Spleen (tissue), 11 donors: ENCODE measurements around the gene MGAT4A. TPM values are rescaled to one million over a fixed set of nuclear protein-coding genes. Genes with fewer than 3 reads are reported as not detected.

Source experiments
- DNase-seq: peaks from one replicate; pipeline ENCODE4 v3.0.0-alpha.2; 2020
- H3K27ac ChIP-seq, 8 donors: fragments of 200-600 bp; sonication (generic) in 7 of 8; 1 replicate in 4 of 8; 2 replicates in 4 of 8; pipeline versions ENCODE4 v1.5.0 to v1.8.0; 2016 to 2021; ENCODE audit warnings: inconsistent platforms in 4 of 8, mild to moderate bottlenecking in 4 of 8, moderate library complexity in 1 of 8
- H3K27me3 ChIP-seq, 7 donors: fragments of 200-600 bp; sonication (generic) in 6 of 7; replicated peaks in 1 of 7; 1 replicate in 4 of 7; 2 replicates in 3 of 7; pipeline versions ENCODE4 v1.5.0 to v1.8.0; 2016 to 2021; ENCODE audit warnings: inconsistent platforms in 3 of 7, mild to moderate bottlenecking in 1 of 7
- H3K36me3 ChIP-seq, 6 donors: fragments of 200-600 bp; sonication (generic) in 5 of 6; 1 replicate in 4 of 6; 2 replicates in 2 of 6; pipeline versions ENCODE4 v1.5.0 to v1.8.0; 2016 to 2021; ENCODE audit warnings: inconsistent platforms in 2 of 6
- H3K4me1 ChIP-seq, 6 donors: fragments of 200-600 bp; sonication (generic) in 5 of 6; 1 replicate in 3 of 6; 2 replicates in 3 of 6; pipeline versions ENCODE4 v1.5.0 to v1.8.0; 2016 to 2021; ENCODE audit warnings: inconsistent platforms in 3 of 6
- H3K4me3 ChIP-seq, 8 donors: fragments of 200-600 bp; sonication (generic) in 7 of 8; 1 replicate in 4 of 8; 2 replicates in 4 of 8; pipeline versions ENCODE4 v1.5.0 to v1.8.0; 2016 to 2021; ENCODE audit warnings: inconsistent platforms in 4 of 8, mild to moderate bottlenecking in 4 of 8, moderate library complexity in 2 of 8
- H3K9me3 ChIP-seq, 8 donors: fragments of 200-600 bp; sonication (generic) in 7 of 8; 1 replicate in 4 of 8; 2 replicates in 4 of 8; pipeline versions ENCODE4 v1.5.0 to v1.8.0; 2016 to 2021; ENCODE audit warnings: inconsistent platforms in 4 of 8
- POLR2A ChIP-seq, 3 donors: fragments of 450-650 bp; IDR thresholded peaks; one replicate each; pipeline ENCODE4 v1.5.1; 2017; ENCODE audit warnings: antibody characterized with exemption in 3 of 3, mild to moderate bottlenecking in 1 of 3
- POLR2AphosphoS5 ChIP-seq, 3 donors: sonication (generic); formaldehyde crosslinking; IDR thresholded peaks; one replicate each; pipeline ENCODE4 v1.5.1; 2017; ENCODE audit warnings: antibody characterized with exemption in 3 of 3
- WGBS, 5 donors: extraction: QIAGEN DNeasy Blood & Tissue Kit in 3 of 5; methylation state at CpG; one replicate each; pipeline versions ENCODE4 v1.1.5 to v1.1.7; 2013 to 2018; 5-methylcytosine and 5-hydroxymethylcytosine counted together
- intact Hi-C: fragments of 100-400 bp; cut with DNase I; formaldehyde crosslinking; loops from one replicate; pipeline ENCODE4 v1.15.0; 2023; ENCODE audit warnings: low total_unique reads
- polyA plus RNA-seq, 3 donors: library from polyadenylated mRNA; stranded (reverse); fragments of 200-250 nt; gene quantifications; one replicate each; pipeline ENCODE4 v1.2.1, GENCODE V29; 2013
- total RNA-seq, 7 donors: library from RNA; depleted of rRNA in 3 of 7; stranded (reverse); fragments of >200 nt in 3 of 7; fragmentation: NEBNext Ultra II Directional in 4 of 7; extraction: Animal tissue kit (Norgen Biotek cat#: 25700) in 4 of 7; gene quantifications; one replicate each; pipeline versions ENCODE4 v1.1.0 to v1.2.1, GENCODE V29; 2016 to 2021
- TF ChIP-seq, protein P1 (sequence below), 11 experiments: fragments of 200-600 bp in 7 of 11; fragments of 450-650 bp in 4 of 11; sonication (generic) in 4 of 11; IDR thresholded peaks in 8 of 11; conservative IDR thresholded peaks in 3 of 11; 1 replicate in 7 of 11; 2 replicates in 4 of 11; pipeline versions ENCODE4 v1.4.0 to v1.8.0; 2016 to 2021; ENCODE audit warnings: antibody characterized with exemption in 11 of 11, inconsistent platforms in 4 of 11, mild to moderate bottlenecking in 1 of 11
- donor health status: healthy with polysubstance abuse.
- donor health status: DM: no; HTN: no; CAD: no; lungs with moderate emphysema.
- donor health status: DM: no; HTN: no; CAD: no.
- donor health status: Bipolar disorder and iron deficiency.
- donor health status: healthy.
- donor health status: DM: no; HTN: no; CAD: no.
- donor health status: DM: yes; HTN: yes; CAD: no.

The MGAT4A gene
- total and polyA plus RNA-seq, 10 donors: 5.7 to 45.9 (median 31.5) TPM

DNA sequence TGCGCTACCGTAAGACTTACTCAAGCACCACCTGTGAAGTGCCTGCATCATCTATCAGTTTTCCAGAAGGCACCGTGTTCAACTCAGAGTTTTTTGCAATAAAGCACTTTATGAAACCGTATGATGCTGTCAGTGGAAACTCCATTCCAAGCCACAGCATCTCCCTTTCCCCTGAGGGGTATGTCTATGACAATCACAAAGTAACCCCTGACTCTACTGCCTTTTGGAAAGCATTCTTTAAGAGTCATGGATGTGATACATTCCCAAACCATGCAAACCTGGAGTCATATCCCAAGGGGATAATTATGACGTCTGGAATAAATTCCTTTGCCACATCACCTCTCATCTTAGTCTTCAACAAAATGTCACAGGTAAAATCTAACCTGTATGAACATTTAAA lies 83.3 kb downstream of the MGAT4A start:
- peaks cover 0 to 30% (median 6%) of the 10 kb centered on the region in 6 donors for H3K4me1 ChIP-seq
- TF ChIP-seq POLR2AphosphoS5 (IDR thresholded peaks at IDR 0.05): no peak
- no peak for TF ChIP-seq POLR2A (IDR thresholded peaks at IDR 0.05)
- TF ChIP-seq, protein P1, sequence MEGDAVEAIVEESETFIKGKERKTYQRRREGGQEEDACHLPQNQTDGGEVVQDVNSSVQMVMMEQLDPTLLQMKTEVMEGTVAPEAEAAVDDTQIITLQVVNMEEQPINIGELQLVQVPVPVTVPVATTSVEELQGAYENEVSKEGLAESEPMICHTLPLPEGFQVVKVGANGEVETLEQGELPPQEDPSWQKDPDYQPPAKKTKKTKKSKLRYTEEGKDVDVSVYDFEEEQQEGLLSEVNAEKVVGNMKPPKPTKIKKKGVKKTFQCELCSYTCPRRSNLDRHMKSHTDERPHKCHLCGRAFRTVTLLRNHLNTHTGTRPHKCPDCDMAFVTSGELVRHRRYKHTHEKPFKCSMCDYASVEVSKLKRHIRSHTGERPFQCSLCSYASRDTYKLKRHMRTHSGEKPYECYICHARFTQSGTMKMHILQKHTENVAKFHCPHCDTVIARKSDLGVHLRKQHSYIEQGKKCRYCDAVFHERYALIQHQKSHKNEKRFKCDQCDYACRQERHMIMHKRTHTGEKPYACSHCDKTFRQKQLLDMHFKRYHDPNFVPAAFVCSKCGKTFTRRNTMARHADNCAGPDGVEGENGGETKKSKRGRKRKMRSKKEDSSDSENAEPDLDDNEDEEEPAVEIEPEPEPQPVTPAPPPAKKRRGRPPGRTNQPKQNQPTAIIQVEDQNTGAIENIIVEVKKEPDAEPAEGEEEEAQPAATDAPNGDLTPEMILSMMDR (IDR thresholded peaks at IDR 0.05 in 8 of 11, conservative IDR thresholded peaks at IDR 0.05 in 3 of 11): no peak
- H3K36me3 ChIP-seq: peaks cover 0 to 56% (median 10%) of the 10 kb centered on the region in 6 donors
- intact Hi-C loops: no loop called here
- 74 to 88% (median 86%) methylated on average over 5 of the region's 5 CpGs for WGBS, 5 donors
- DNase-seq: no peak
- no peaks in the 10 kb centered on the region for H3K27me3 ChIP-seq
- no peak overlapping the region for H3K27ac ChIP-seq
- no peaks in the 10 kb centered on the region for H3K9me3 ChIP-seq
- no peak overlapping the region for H3K4me3 ChIP-seq

DNA sequence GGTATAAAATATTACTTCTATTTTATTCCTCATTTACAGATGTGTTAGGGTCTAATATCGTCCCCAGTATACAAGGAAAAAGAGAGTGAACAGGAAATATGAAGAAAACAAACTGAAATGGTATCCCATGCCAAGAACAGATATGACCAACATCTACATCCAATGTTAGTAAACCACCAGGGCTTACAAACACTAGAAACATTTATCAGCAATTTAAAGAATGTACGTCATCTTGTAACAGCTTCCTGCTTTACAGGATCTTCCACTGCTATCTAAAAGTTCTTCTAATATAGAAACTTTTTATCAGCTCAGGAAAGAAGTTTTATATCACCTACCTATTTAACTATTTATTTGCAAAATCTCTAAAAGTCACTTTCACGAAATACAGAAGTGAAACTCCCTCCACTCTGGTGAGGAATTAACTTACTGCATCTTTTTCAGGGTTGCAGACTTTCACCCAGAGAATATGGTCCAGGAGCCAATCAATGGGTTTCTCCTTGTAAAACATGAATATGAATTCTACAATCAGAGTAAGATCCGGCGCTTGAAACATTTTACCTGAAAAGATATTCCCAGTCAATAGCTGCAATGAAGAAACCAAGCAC lies 87.3 kb downstream of the MGAT4A start:
- 78 to 83% (median 82%) methylated on average over 5 of the region's 5 CpGs for WGBS, 5 donors
- intact Hi-C loops: no loop called here
- H3K36me3 ChIP-seq: peaks cover 0 to 89% (median 20%) of the 10 kb centered on the region in 6 donors

DNA sequence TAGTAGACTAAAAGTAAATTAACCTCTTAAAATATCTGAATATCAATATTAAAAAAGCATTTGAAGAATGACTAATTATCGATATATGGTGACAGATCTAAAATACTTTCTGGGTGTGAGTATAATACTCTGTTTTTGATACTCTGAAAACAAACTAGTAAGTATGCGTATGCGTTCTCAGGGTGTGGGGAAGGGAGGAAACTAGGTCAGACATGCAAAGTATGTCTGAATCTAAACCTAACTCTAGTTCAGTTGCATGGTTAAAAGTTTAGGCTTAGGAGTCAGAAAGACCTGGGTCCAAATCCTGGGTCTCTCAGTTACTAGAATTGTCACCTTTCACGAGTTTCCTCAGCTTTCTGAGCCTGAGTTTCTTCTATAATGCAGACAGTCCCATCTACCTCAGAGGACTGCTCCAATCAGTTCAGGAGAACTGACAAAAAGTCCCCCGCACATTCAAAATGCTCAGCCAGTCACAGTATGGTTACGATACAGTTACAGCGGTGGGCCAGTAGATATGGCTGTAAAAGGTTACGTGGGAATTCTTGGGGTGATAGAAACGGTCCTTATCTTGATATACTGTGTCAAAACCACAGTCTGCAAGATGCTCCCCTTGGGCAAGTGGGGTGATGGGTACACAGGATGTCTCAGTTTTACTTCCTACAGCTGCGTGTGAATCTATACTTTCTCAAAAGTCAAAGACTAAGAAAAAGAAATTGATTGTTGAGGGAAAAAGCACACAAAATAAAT lies 93.4 kb downstream of the MGAT4A start:
- intact Hi-C loops: no loop called here
- Histone ChIP-seq H3K4me1 (peaks cover 0 to 58% (median 6%) of the 10 kb centered on the region in 6 donors), H3K36me3 (peaks cover 0 to 99% (median 29%) of the 10 kb centered on the region in 6 donors), H3K27ac (peak overlapping the region in 5 of 8 donors; percentile 22 to 65 (median 58)), H3K9me3 (no peaks in the 10 kb centered on the region), H3K4me3 (no peak overlapping the region), H3K27me3 (no peaks in the 10 kb centered on the region)
- no peak for TF ChIP-seq POLR2AphosphoS5 (IDR thresholded peaks at IDR 0.05)
- TF ChIP-seq, protein P1 (IDR thresholded peaks at IDR 0.05 in 8 of 11, conservative IDR thresholded peaks at IDR 0.05 in 3 of 11): no peak
- TF ChIP-seq POLR2A (IDR thresholded peaks at IDR 0.05): no peak
- no peak for DNase-seq
- 54 to 71% (median 64%) methylated on average over 10 of the region's 10 CpGs for WGBS, 5 donors

More for the DNA sequence above, 87.3 kb downstream of the MGAT4A start:
- H3K27ac ChIP-seq: no peak overlapping the region
- TF ChIP-seq POLR2AphosphoS5 (IDR thresholded peaks at IDR 0.05) (no peak), POLR2A (IDR thresholded peaks at IDR 0.05) (no peak)
- TF ChIP-seq, protein P1 (IDR thresholded peaks at IDR 0.05 in 8 of 11, conservative IDR thresholded peaks at IDR 0.05 in 3 of 11): no peak
- peaks cover 0 to 18% (median 0%) of the 10 kb centered on the region in 6 donors for H3K4me1 ChIP-seq
- no peaks in the 10 kb centered on the region for H3K9me3 ChIP-seq
- no peak for DNase-seq
- no peak overlapping the region for H3K4me3 ChIP-seq
- H3K27me3 ChIP-seq: no peaks in the 10 kb centered on the region
